Measurements from ENCODE around the gene LTA4H.
"Not testable (repeated sequence)": the region's sequence is repeated elsewhere in the genome, so short reads cannot be mapped to it uniquely, and the experiment has no call there.

LTA4H gene

GRCh38 chr12:95977764-95978305 lies 57.6 kb downstream of the LTA4H start:
- TF ChIP-seq CTCF (conservative IDR thresholded peaks at IDR 0.05) = no peak
- no peak overlapping the region for H3K27ac ChIP-seq

DNA sequence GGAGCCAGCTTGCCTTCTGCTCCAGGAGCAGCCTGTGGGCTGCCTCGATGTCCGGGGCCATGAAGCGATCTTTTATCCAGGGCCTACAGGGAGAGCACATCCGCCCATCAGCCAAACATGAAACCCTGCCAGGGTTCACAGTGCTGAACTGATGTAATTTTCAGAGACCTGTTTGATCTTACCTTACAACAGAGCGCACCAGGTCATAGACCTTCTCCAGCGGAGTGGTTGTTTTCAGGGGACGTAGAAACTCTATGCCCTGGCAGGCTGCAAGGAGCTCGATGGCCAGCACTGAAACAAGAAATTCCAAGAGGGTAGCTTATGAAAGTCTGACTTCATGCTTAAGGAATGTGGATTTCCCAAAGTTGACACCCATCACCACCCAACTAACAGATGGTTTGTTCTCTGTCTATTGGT lies 59.0 kb downstream of the LTA4H start:
- no peak overlapping the region for H3K27ac ChIP-seq
- TF ChIP-seq CTCF (conservative IDR thresholded peaks at IDR 0.05) = no peak

- TF ChIP-seq CTCF (conservative IDR thresholded peaks at IDR 0.05) = no peak
Measured at GRCh38 chr12:95975491-95975890, 59.9 kb downstream of the LTA4H start.

DNA sequence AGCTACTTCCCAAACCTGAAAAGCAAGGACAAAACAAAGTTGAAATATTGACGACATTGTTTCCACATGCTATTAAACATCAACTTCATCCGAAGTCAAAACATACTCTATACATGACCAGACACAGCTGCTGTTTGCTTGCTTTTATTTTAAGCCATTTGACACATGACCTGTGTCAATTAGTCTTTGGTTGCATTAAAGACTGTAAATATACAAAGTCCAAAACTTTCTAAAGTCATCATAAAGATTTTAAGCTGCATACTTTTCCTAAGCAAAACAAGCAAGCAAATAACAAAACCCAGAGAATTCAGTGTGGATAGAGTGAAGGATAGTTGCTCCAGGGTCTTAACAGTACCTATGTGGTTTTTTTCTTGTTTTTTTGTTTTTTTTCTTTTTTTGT lies 61.0 kb downstream of the LTA4H start:
- no peak for TF ChIP-seq CTCF (conservative IDR thresholded peaks at IDR 0.05)
- H3K27ac ChIP-seq = no peak overlapping the region

More at GRCh38 chr12:95975491-95975890, 59.9 kb downstream of the LTA4H start:
- no peak overlapping the region for H3K27ac ChIP-seq

DNA sequence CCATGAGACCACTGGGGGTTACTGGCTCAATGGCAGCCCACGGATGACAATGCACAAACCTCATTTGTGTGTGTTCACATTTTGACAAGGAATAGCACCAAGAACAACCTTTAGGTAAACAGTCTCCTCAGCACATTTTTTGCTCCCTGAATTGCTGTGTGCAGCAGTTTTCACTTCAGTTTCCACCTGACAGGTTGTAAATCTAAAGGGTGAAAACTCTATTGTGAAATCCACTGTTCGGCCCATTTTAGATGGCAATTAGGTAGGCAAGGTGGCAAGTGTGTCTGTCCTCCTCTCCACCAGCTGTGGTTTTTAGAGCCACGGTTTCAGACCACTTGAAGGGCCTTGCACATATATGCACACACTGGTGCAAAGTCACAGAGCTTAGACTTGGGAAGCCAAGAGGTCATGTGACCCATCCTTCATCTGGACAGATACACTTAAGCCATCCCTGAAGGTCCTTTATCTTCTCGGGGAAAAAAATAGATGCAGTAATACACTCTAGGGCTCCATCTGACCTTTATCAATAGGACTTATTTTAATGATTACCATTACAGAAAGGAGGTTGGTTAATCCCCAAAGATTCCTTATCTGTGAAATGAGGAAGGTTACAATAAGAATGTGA lies 62.4 kb downstream of the LTA4H start:
- no peak for TF ChIP-seq CTCF (conservative IDR thresholded peaks at IDR 0.05)
- H3K27ac ChIP-seq = no peak overlapping the region

DNA sequence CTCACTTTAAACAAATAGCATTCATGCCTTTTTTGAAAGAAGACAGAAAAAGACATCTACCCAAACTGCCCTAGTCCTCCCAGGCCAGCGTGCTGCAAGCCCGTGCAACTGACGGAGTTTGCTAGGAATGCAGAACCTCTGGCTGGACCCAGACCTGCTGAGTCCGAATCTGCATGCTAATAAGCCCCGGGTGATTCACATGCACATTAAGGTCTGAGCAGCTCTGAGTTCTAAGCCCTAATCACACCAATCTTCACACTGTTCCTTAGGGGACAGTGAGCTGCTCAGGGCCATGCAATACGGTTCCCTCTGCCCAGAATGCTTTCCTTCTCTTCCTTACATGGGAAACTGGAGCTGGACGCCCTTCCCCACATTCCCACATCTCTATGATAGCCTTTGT lies 64.5 kb downstream of the LTA4H start:
- TF ChIP-seq CTCF (conservative IDR thresholded peaks at IDR 0.05) = no peak

DNA sequence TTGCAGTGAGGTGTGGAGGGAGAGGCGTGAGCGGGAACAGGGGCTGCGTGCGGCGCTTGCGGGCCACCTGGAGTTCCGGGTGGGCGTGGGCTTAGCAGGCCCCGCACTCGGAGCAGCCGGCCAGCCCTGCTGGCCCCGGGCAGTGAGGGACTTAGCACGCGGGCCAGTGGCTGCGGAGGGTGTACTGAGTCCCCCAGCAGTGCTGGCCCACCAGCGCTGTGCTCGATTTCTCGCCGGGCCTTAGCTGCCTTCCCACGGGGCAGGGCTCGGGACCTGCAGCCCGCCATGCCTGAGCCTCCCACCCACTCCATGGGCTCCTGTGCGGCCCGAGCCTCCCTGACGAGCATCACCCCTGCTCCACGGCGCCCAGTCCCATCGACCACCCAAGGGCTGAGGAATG lies 66.3 kb downstream of the LTA4H start:
- H3K27ac ChIP-seq = not testable (repeated sequence)

More for the DNA sequence above, 64.5 kb downstream of the LTA4H start:
- no peak overlapping the region for H3K27ac ChIP-seq

DNA sequence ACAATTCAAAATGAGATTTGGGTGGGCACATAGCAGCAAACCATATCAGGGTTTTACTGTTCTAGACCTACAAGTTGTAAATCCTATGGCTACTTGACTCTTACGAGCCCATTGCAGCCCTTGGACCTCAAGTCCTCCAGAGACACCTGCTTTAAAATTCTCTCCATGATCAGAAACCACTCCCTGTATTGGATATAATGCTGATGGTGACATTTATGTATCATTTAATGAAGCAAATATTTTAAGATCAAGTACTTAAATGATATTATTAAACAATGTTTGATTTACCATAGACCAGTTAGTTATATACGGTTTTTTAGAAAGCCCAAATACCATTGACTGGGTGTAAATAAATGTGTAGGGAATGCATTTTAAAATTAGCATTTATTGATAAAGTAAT lies 68.1 kb downstream of the LTA4H start:
- H3K27ac ChIP-seq = no peak overlapping the region
- no peak for TF ChIP-seq CTCF (conservative IDR thresholded peaks at IDR 0.05)
